ENCODE data around the gene MYO6.

DNA sequence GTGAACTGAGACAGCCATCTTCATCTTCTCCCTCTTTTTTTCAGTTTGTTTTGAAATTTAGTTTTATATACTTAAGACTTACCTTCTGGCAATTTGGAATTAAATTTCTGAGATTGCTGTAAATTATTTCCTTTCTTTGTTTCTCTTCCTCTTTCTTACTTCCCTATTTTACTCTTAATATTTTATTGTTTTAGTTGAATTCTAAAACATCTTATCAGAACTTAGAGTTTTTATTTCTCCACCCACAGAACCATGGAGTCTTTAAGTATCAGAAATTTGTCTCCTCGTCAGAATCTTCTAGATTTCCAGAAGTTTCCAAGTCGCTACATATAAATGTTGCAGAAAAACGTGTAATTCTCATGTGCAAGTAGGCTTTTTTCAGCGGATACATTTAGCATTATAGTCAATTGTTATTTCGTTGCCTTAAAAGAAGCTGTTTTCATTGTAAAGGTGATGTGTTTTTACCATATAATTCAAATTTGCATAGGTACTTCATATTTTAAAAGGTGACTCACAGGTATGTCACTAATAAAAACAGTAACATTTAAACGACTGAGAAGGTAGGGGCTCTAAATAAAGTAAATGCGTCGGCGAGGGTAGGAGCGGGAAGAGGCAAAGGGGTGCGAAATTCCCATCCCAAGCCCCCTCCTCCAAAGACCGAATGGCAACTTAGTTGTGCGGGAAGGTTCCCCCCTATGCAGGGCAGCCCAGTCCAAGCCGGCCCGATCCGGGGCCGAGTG is 866 bp upstream of the MYO6 start:
- TF ChIP-seq GLIS2 (tag by site-specific recombination; IDR thresholded peaks at IDR 0.05), result no peak
- TF ChIP-seq ZNF404 (tag by site-specific recombination; IDR thresholded peaks at IDR 0.05), result no peak
- no peak for TF ChIP-seq ZNF239 (tag by site-specific recombination; IDR thresholded peaks at IDR 0.05)
- TF ChIP-seq, protein P1, sequence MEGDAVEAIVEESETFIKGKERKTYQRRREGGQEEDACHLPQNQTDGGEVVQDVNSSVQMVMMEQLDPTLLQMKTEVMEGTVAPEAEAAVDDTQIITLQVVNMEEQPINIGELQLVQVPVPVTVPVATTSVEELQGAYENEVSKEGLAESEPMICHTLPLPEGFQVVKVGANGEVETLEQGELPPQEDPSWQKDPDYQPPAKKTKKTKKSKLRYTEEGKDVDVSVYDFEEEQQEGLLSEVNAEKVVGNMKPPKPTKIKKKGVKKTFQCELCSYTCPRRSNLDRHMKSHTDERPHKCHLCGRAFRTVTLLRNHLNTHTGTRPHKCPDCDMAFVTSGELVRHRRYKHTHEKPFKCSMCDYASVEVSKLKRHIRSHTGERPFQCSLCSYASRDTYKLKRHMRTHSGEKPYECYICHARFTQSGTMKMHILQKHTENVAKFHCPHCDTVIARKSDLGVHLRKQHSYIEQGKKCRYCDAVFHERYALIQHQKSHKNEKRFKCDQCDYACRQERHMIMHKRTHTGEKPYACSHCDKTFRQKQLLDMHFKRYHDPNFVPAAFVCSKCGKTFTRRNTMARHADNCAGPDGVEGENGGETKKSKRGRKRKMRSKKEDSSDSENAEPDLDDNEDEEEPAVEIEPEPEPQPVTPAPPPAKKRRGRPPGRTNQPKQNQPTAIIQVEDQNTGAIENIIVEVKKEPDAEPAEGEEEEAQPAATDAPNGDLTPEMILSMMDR (tag by site-specific recombination; IDR thresholded peaks at IDR 0.05), result no peak
- TF ChIP-seq, protein P2, sequence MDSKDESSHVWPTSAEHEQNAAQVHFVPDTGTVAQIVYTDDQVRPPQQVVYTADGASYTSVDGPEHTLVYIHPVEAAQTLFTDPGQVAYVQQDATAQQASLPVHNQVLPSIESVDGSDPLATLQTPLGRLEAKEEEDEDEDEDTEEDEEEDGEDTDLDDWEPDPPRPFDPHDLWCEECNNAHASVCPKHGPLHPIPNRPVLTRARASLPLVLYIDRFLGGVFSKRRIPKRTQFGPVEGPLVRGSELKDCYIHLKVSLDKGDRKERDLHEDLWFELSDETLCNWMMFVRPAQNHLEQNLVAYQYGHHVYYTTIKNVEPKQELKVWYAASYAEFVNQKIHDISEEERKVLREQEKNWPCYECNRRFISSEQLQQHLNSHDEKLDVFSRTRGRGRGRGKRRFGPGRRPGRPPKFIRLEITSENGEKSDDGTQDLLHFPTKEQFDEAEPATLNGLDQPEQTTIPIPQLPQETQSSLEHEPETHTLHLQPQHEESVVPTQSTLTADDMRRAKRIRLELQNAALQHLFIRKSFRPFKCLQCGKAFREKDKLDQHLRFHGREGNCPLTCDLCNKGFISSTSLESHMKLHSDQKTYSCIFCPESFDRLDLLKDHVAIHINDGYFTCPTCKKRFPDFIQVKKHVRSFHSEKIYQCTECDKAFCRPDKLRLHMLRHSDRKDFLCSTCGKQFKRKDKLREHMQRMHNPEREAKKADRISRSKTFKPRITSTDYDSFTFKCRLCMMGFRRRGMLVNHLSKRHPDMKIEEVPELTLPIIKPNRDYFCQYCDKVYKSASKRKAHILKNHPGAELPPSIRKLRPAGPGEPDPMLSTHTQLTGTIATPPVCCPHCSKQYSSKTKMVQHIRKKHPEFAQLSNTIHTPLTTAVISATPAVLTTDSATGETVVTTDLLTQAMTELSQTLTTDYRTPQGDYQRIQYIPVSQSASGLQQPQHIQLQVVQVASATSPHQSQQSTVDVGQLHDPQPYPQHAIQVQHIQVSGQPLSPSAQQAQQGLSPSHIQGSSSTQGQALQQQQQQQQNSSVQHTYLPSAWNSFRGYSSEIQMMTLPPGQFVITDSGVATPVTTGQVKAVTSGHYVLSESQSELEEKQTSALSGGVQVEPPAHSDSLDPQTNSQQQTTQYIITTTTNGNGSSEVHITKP (tag by site-specific recombination; IDR thresholded peaks at IDR 0.05), result peak; percentile 82
- TF ChIP-seq, protein P3, sequence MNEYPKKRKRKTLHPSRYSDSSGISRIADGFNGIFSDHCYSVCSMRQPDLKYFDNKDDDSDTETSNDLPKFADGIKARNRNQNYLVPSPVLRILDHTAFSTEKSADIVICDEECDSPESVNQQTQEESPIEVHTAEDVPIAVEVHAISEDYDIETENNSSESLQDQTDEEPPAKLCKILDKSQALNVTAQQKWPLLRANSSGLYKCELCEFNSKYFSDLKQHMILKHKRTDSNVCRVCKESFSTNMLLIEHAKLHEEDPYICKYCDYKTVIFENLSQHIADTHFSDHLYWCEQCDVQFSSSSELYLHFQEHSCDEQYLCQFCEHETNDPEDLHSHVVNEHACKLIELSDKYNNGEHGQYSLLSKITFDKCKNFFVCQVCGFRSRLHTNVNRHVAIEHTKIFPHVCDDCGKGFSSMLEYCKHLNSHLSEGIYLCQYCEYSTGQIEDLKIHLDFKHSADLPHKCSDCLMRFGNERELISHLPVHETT (tag by site-specific recombination; IDR thresholded peaks at IDR 0.05), result no peak
